K562 (cell line): ENCODE data around the gene CEP72. TPM values are rescaled to one million over a fixed set of nuclear protein-coding genes. Genes with fewer than 3 reads are reported as not detected.

Experiments used
- ATAC-seq: fragments of 200-7000 bp; cut with Tn5 transposase; 3 replicates; pipeline ENCODE4 v1.9.1; 2020; ENCODE audit warnings: moderate library complexity
- BruUV-seq: library from RNA; stranded (reverse); fragments of 400-500 nt; replicated peaks from 2 replicates; lab custom pipeline; 2021; lab: Mats Ljungman, UMichigan
- CTCF ChIA-PET: fragments of 300-600 bp; formaldehyde crosslinking; extraction: SDS; loops from one replicate; lab custom pipeline; 2021; ENCODE audit warnings: low intra/inter-chr PET ratio; lab: Yijun Ruan, JAX
- POLR2A ChIA-PET: fragments of 300-600, 350-650 bp; sonication (Branson Sonifier 250); formaldehyde crosslinking; extraction: SDS; loops from one replicate; lab custom pipeline; 2021; ENCODE audit warnings: antibody characterized with exemption, inconsistent platforms; lab: Yijun Ruan, JAX
- DNase-seq, 4 experiments: peaks; one replicate each; pipeline versions ENCODE4 v3.0.0 to v3.0.0-alpha.2; 2011 to 2018; ENCODE audit warnings: low spot score in 3 of 4, mixed read lengths in 3 of 4; ENCODE audit errors: extremely low read depth in 1 of 4
- FAIRE-seq: peaks from 2 replicates; lab custom pipeline; 2011; peaks lifted over from hg19 to GRCh38; lab: Jason Lieb, UNC
- H2AFZ ChIP-seq: 2 replicates; pipeline ENCODE4 v1.6.0; 2011; ENCODE audit warnings: low read depth, low read length, control low read depth, inconsistent platforms
- H3K27ac ChIP-seq: fragments of 200-600 bp; 3 replicates; pipeline ENCODE4 v1.8.0; 2011; ENCODE audit warnings: low read depth, mild to moderate bottlenecking, control low read depth, inconsistent platforms, low read length, moderate library complexity, mixed read lengths; ENCODE audit errors: extremely low read depth
- H3K27me3 ChIP-seq, 2 experiments: fragments of 300-600 bp in 1 of 2; 2 replicates in 1 of 2; 3 replicates in 1 of 2; pipeline versions ENCODE4 v1.6.0 to v1.8.0; 2011; ENCODE audit warnings: inconsistent platforms in 2 of 2, low read length in 2 of 2, mild to moderate bottlenecking in 1 of 2, mixed read lengths in 1 of 2, moderate library complexity in 1 of 2; ENCODE audit not compliant: control insufficient read depth in 2 of 2, insufficient read depth in 2 of 2
- H3K36me3 ChIP-seq: fragments of 300-600 bp; 3 replicates; pipeline ENCODE4 v1.8.0; 2011; ENCODE audit warnings: mild to moderate bottlenecking, low read length, inconsistent platforms; ENCODE audit not compliant: control insufficient read depth, insufficient read depth
- H3K4me1 ChIP-seq, 2 experiments: fragments of 200-600 bp in 1 of 2; replicated peaks in 1 of 2; 2 replicates in 1 of 2; 3 replicates in 1 of 2; pipeline versions ENCODE4 v1.5.1 to v1.8.0; 2011; ENCODE audit warnings: inconsistent platforms in 2 of 2, low read length in 2 of 2, mild to moderate bottlenecking in 1 of 2, mixed read lengths in 1 of 2, moderate library complexity in 1 of 2; ENCODE audit not compliant: control insufficient read depth in 2 of 2, insufficient read depth in 2 of 2
- H3K4me2 ChIP-seq: 2 replicates; pipeline ENCODE4 v1.6.1; 2011; ENCODE audit warnings: low read length, control low read depth, inconsistent platforms, mixed read lengths; ENCODE audit not compliant: insufficient read depth
- H3K4me3 ChIP-seq: fragments of 200-600 bp; sonication (generic), shearing (Covaris generic); 2 replicates; pipeline ENCODE4 v1.5.1; 2016; ENCODE audit warnings: control low read depth, inconsistent platforms
- H3K79me2 ChIP-seq: fragments of 200-600 bp; 3 replicates; pipeline ENCODE4 v1.8.0; 2011; ENCODE audit warnings: low read length, inconsistent platforms; ENCODE audit not compliant: control insufficient read depth, insufficient read depth
- H3K9ac ChIP-seq, 2 experiments: 2 replicates each; pipeline versions ENCODE4 v1.6.0 to v1.6.1; 2011; ENCODE audit warnings: low read depth in 2 of 2, low read length in 2 of 2, control low read depth in 1 of 2, inconsistent platforms in 1 of 2, mild to moderate bottlenecking in 1 of 2, mixed read lengths in 1 of 2; ENCODE audit not compliant: insufficient read depth in 1 of 2
- H3K9me1 ChIP-seq: one replicate; pipeline ENCODE4 v1.6.0; 2011; ENCODE audit warnings: inconsistent platforms, mild to moderate bottlenecking, low read length, moderate library complexity; ENCODE audit not compliant: control insufficient read depth, insufficient read depth
- H3K9me3 ChIP-seq: replicated peaks from 2 replicates; pipeline ENCODE4 v1.5.1; 2011; ENCODE audit warnings: low read depth, low read length, inconsistent platforms; ENCODE audit not compliant: control insufficient read depth, insufficient read depth
- H4K20me1 ChIP-seq: replicated peaks from 2 replicates; pipeline ENCODE4 v1.6.1; 2011; ENCODE audit warnings: low read length, inconsistent platforms, mixed read lengths; ENCODE audit not compliant: control insufficient read depth, insufficient read depth
- ARHGAP35 ChIP-seq: fragments of 450-650 bp; IDR thresholded peaks from 2 replicates; pipeline ENCODE4 v1.6.1; 2018; ENCODE audit not compliant: partially characterized antibody
- DDX20 ChIP-seq: fragments of 450-650 bp; IDR thresholded peaks from 2 replicates; pipeline ENCODE4 v1.6.1; 2016; ENCODE audit warnings: missing genetic modification characterization, low read depth, mild to moderate bottlenecking, missing compliant biosample characterization, moderate library complexity
- HDAC8 ChIP-seq: fragments of 450-650 bp; IDR thresholded peaks from 2 replicates; pipeline ENCODE4 v1.6.1; 2016; ENCODE audit warnings: mild to moderate bottlenecking, missing genetic modification characterization, moderate library complexity, missing compliant biosample characterization
- KDM4B ChIP-seq, 2 experiments: fragments of 450-650 bp in 1 of 2; sonication (generic) in 1 of 2; IDR thresholded peaks; 2 replicates each; pipeline ENCODE4 v1.6.1; 2016 to 2017; ENCODE audit warnings: borderline replicate concordance in 2 of 2, antibody characterized with exemption in 1 of 2, low read depth in 1 of 2, mild to moderate bottlenecking in 1 of 2
- MTA1 ChIP-seq: fragments of 450-650 bp; IDR thresholded peaks from 2 replicates; pipeline ENCODE4 v1.6.1; 2017; ENCODE audit warnings: borderline replicate concordance
- PTBP1 ChIP-seq: fragments of 200-400 bp; formaldehyde crosslinking; IDR thresholded peaks from 2 replicates; pipeline ENCODE4 v1.6.1; 2017; ENCODE audit warnings: low read depth, low read length
- SMAD2 ChIP-seq: fragments of 150-350 bp; IDR thresholded peaks from 2 replicates; pipeline ENCODE4 v1.6.1; 2014; ENCODE audit warnings: low read depth, mild to moderate bottlenecking, low read length
- TCF7L2 ChIP-seq: fragments of 150-350 bp; IDR thresholded peaks from 2 replicates; pipeline ENCODE4 v1.6.1; 2016; ENCODE audit warnings: low read depth, mild to moderate bottlenecking, low read length, moderate library complexity
- TCFL5 ChIP-seq: fragments of 250-450 bp; sonication (Bioruptor Pico); conservative IDR thresholded peaks from 2 replicates; pipeline ENCODE4 v1.6.1; 2021; ENCODE audit warnings: mild to moderate bottlenecking, moderate library complexity, matching md5 sums
- ZBTB8A ChIP-seq: fragments of 450-650 bp; IDR thresholded peaks from 2 replicates; pipeline ENCODE4 v1.6.1; 2018; ENCODE audit warnings: mild to moderate bottlenecking, moderate library complexity; ENCODE audit not compliant: partially characterized antibody
- ZEB2 ChIP-seq: fragments of 450-650 bp; IDR thresholded peaks from 2 replicates; pipeline ENCODE4 v1.6.1; 2016
- ZFP30 ChIP-seq: fragments of 250-450 bp; sonication (Bioruptor Pico); IDR thresholded peaks from 2 replicates; pipeline ENCODE4 v1.8.0; 2022; ENCODE audit warnings: moderate library complexity, mild to moderate bottlenecking, inconsistent platforms, borderline replicate concordance
- ZNF232 ChIP-seq: sonication (generic); formaldehyde crosslinking; IDR thresholded peaks from 2 replicates; pipeline ENCODE4 v1.8.0; 2022; ENCODE audit warnings: mild to moderate bottlenecking, missing genetic modification reagents
- ZNF717 ChIP-seq: fragments of 250-450 bp; sonication (Bioruptor Pico); IDR thresholded peaks from 2 replicates; pipeline ENCODE4 v1.5.0; 2021
- WGBS: fragments of 100-300 bp; shearing (Covaris generic); methylation state at CpG from one replicate; pipeline ENCODE4 v1.1.6; 2016; ENCODE audit warnings: low coverage, mixed read lengths; ENCODE audit not compliant: insufficient coverage; ENCODE audit errors: missing lambda C conversion rate; 5-methylcytosine and 5-hydroxymethylcytosine counted together
- in situ Hi-C: fragments of 300-500 bp; cut with MboI; formaldehyde crosslinking; loops from 4 replicates; pipeline ENCODE4 v1.15.0; 2018; ENCODE audit warnings: inconsistent platforms, mixed read lengths
- intact Hi-C: fragments of 100-400 bp; cut with micrococcal nuclease; formaldehyde crosslinking; loops from 2 replicates; pipeline ENCODE4 v1.14.2; 2022
- polyA plus RNA-seq, 8 experiments: library from polyadenylated mRNA; depleted of rRNA in 4 of 8; stranded (reverse) in 5 of 8; unstranded in 3 of 8; fragments of >200 nt; fragmentation: Nextera tagmentation in 2 of 8; fragmentation: Illumina TruSeq in 1 of 8; extraction: Ambion mirVana in 2 of 8; extraction: Trizol in 1 of 8; gene quantifications; 2 replicates each; pipeline versions ENCODE4 v1.2.1 to v1.2.3, GENCODE V29; 2011 to 2014; ENCODE audit warnings: inconsistent platforms in 1 of 8, missing spikeins in 1 of 8
- total RNA-seq, 7 experiments: library from RNA; depleted of rRNA in 6 of 7; stranded (reverse); fragments of >200 nt in 6 of 7; fragmentation: Illumina TruSeq in 2 of 7; extraction: Trizol in 2 of 7; gene quantifications; 2 replicates each; pipeline versions ENCODE4 v1.2.1 to v1.2.3, GENCODE V29; 2011 to 2021; ENCODE audit warnings: low replicate concordance in 1 of 7
- TF ChIP-seq, protein P1 (sequence below): fragments of 250-450 bp; sonication (Bioruptor Pico); IDR thresholded peaks from 2 replicates; pipeline ENCODE4 v1.5.0; 2020; ENCODE audit warnings: mild to moderate bottlenecking, borderline replicate concordance
- TF ChIP-seq, protein P2 (sequence below): fragments of 450-650 bp; IDR thresholded peaks from 2 replicates; pipeline ENCODE4 v1.6.1; 2016; ENCODE audit warnings: missing biosample characterization, missing genetic modification characterization
- TF ChIP-seq, protein P3 (sequence below): IDR thresholded peaks from 2 replicates; pipeline ENCODE4 v1.6.1; 2014; ENCODE audit warnings: antibody characterized with exemption
- TF ChIP-seq, protein P4 (sequence below): sonication (generic); formaldehyde crosslinking; IDR thresholded peaks from 2 replicates; pipeline ENCODE4 v1.8.1; 2022; ENCODE audit warnings: missing genetic modification reagents

CEP72 gene
- total and polyA plus RNA-seq, 9 of the 15 experiments (the other 6 are each of a cell fraction or from before 2014, with no cell fraction given) = 0.89 to 38.1 (median 14.2) TPM

DNA sequence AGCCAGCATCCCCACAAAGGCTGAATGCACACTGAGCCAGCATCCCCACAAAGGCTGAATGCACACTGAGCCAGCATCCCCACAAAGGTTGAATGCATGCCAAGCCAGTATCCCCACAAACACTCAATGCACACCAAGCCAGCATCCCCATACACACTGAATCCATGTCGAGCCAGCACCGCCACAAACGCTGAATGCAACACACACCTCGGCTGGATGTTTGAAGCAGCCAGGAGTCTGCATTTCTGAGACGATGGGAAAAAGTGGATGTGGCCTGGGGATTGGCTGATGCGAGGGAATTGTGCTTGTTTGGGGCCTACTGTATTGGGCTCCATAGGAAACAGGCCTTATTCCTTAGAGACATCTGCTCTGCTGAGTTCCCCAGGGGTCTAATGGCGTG lies 30.9 kb upstream of the CEP72 start:
- under 1% methylated on average over 7 of the region's 7 CpGs for WGBS
- Histone ChIP-seq H3K4me3 (no peak overlapping the region), H3K36me3 (no peaks in the 10 kb centered on the region), H3K9ac (no peak overlapping the region), H3K9me3 (no peaks in the 10 kb centered on the region), H3K9me1 (no peaks in the 10 kb centered on the region)
- no peak for ATAC-seq
- TF ChIP-seq, protein P1, sequence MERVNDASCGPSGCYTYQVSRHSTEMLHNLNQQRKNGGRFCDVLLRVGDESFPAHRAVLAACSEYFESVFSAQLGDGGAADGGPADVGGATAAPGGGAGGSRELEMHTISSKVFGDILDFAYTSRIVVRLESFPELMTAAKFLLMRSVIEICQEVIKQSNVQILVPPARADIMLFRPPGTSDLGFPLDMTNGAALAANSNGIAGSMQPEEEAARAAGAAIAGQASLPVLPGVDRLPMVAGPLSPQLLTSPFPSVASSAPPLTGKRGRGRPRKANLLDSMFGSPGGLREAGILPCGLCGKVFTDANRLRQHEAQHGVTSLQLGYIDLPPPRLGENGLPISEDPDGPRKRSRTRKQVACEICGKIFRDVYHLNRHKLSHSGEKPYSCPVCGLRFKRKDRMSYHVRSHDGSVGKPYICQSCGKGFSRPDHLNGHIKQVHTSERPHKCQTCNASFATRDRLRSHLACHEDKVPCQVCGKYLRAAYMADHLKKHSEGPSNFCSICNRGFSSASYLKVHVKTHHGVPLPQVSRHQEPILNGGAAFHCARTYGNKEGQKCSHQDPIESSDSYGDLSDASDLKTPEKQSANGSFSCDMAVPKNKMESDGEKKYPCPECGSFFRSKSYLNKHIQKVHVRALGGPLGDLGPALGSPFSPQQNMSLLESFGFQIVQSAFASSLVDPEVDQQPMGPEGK = no peak
- TF ChIP-seq MTA1 (no peak), ZNF717 (CRISPR knock-in tag) (no peak), TCFL5 (no peak), SMAD2 (no peak), PTBP1 (no peak), KDM4B (IDR thresholded peaks at IDR 0.05; ENCODE audit: borderline replicate concordance in 2 of 2, low read depth in 1 of 2) (no peak), ZEB2 (no peak), HDAC8 (tag) (no peak), ZFP30 (CRISPR knock-in tag) (no peak), ZBTB8A (no peak), ARHGAP35 (no peak), TCF7L2 (no peak), DDX20 (tag) (no peak), ZNF232 (CRISPR knock-in tag) (no peak)
- TF ChIP-seq, protein P2, sequence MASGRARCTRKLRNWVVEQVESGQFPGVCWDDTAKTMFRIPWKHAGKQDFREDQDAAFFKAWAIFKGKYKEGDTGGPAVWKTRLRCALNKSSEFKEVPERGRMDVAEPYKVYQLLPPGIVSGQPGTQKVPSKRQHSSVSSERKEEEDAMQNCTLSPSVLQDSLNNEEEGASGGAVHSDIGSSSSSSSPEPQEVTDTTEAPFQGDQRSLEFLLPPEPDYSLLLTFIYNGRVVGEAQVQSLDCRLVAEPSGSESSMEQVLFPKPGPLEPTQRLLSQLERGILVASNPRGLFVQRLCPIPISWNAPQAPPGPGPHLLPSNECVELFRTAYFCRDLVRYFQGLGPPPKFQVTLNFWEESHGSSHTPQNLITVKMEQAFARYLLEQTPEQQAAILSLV (tag) = no peak
- TF ChIP-seq, protein P3, sequence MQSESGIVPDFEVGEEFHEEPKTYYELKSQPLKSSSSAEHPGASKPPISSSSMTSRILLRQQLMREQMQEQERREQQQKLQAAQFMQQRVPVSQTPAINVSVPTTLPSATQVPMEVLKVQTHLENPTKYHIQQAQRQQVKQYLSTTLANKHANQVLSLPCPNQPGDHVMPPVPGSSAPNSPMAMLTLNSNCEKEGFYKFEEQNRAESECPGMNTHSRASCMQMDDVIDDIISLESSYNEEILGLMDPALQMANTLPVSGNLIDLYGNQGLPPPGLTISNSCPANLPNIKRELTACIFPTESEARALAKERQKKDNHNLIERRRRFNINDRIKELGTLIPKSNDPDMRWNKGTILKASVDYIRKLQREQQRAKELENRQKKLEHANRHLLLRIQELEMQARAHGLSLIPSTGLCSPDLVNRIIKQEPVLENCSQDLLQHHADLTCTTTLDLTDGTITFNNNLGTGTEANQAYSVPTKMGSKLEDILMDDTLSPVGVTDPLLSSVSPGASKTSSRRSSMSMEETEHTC = no peak
- TF ChIP-seq, protein P4, sequence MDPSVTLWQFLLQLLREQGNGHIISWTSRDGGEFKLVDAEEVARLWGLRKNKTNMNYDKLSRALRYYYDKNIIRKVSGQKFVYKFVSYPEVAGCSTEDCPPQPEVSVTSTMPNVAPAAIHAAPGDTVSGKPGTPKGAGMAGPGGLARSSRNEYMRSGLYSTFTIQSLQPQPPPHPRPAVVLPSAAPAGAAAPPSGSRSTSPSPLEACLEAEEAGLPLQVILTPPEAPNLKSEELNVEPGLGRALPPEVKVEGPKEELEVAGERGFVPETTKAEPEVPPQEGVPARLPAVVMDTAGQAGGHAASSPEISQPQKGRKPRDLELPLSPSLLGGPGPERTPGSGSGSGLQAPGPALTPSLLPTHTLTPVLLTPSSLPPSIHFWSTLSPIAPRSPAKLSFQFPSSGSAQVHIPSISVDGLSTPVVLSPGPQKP (CRISPR knock-in tag) = no peak
- TF ChIP-seq, all 486 proteins: peak for 0
- H4K20me1 ChIP-seq = no peaks in the 10 kb centered on the region; the same call in 1 of the 2 replicates
- peaks cover 43 to 44% of the 10 kb centered on the region in 2 experiments for H3K27me3 ChIP-seq
- DNase-seq (no peak), FAIRE-seq (no peak)
- no peak overlapping the region for H2AFZ ChIP-seq
- intact Hi-C loops = no loop called here
- in situ Hi-C loops = no loop called here
- no peaks in the 10 kb centered on the region for H3K79me2 ChIP-seq
- H3K4me1 ChIP-seq = no peaks in the 10 kb centered on the region
- H3K4me2 ChIP-seq = no peak overlapping the region
- ChIA-PET CTCF (no interaction called here), POLR2A (interaction anchor here (0.6 to 1.3 kb wide), 3 partner anchors 13 to 21 kb away, joined by 3 to 4 read pairs (median 4); no protein-coding TSS in a partner anchor)
- BruUV-seq = no TSS peak
- H3K27ac ChIP-seq = no peak overlapping the region
